ENCODE data around the gene OR10W1.

Gene OR10W1

GRCh38 chr11:58268142-58268541 is at the start of gene OR10W1:
Gene OR10W1, minus strand, starts transcription at chr11:58268260. Its CDS starts 402 bp downstream, at chr11:58267858.
- no peak for DNase-seq

GRCh38 chr11:58316142-58316541 is 48.1 kb upstream of the OR10W1 start:
- no peak for DNase-seq

GRCh38 chr11:58301576-58301975 is 33.5 kb upstream of the OR10W1 start:
- no peak for DNase-seq

GRCh38 chr11:58292017-58292416 is 24.0 kb upstream of the OR10W1 start:
- DNase-seq = no peak

GRCh38 chr11:58289266-58289665 is 21.2 kb upstream of the OR10W1 start:
- DNase-seq = no peak

GRCh38 chr11:58286249-58286648 is 18.2 kb upstream of the OR10W1 start:
- no peak for DNase-seq

- no peak for DNase-seq
These were observed 17.5 kb upstream of the OR10W1 start for GRCh38 chr11:58285483-58286040.

- no peak for DNase-seq
These were observed 8.1 kb upstream of the OR10W1 start for GRCh38 chr11:58276151-58276550.

- DNase-seq = no peak
These were observed 6.9 kb upstream of the OR10W1 start for GRCh38 chr11:58275002-58275401.

GRCh38 chr11:58259983-58260382 is 8.1 kb downstream of the OR10W1 start:
- DNase-seq = no peak

- no peak for DNase-seq
These were observed 13.1 kb downstream of the OR10W1 start for GRCh38 chr11:58254936-58255335.

GRCh38 chr11:58243954-58244353 is 24.1 kb downstream of the OR10W1 start:
- DNase-seq = no peak

- DNase-seq = no peak
These were observed 40.0 kb downstream of the OR10W1 start for GRCh38 chr11:58227956-58228615.

GRCh38 chr11:58222721-58223120 is 45.3 kb downstream of the OR10W1 start:
- DNase-seq = no peak

Data from femur (tissue), 1 donor.